ENCODE measurements around the gene RAB9A. TPM values are rescaled to one million over a fixed set of nuclear protein-coding genes. Genes with fewer than 3 reads are reported as not detected.

Gene RAB9A
- polyA plus RNA-seq, 1 of the 3 experiments (the other 2 are of a cell fraction) = 15.3 TPM

DNA sequence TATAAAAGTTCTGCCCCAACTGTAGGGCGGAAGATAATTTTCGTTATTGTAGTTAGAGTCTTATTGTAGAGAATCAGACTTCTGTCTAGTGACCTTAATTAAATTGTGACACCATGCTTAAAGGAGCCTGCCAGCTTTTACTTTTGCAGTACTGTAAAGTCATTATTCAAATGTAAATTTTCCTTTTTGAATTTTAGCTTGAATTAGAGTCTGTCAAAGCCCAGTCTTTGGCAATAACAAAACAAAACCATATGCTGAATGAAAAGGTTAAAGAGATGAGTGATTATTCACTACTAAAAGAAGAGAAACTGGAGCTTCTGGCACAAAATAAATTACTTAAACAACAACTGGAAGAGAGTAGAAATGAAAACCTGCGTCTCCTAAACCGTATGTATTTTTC lies 67.5 kb downstream of the RAB9A start:
- Histone ChIP-seq H3K9me2 (no peaks in the 10 kb centered on the region), H3F3A (replicated peaks; ENCODE audit: insufficient read depth) (peaks cover 3% of the 10 kb centered on the region), H3K27me3 (ENCODE audit: insufficient read depth) (no peaks in the 10 kb centered on the region), H3K4me1 (ENCODE audit: control insufficient read depth in 1 of 2, insufficient read depth in 2 of 2, low read depth in 1 of 2, low read length in 1 of 2) (0 out of 4 replicates have a peak, but pooled peaks cover 0 to 2% of the 10 kb centered on the region in 2 experiments), H3K27ac (ENCODE audit: low read depth in 2 of 2, low read length in 1 of 2) (no peak overlapping the region), H3K36me3 (replicated peaks in 1 of 2; ENCODE audit: control insufficient read depth in 1 of 2, insufficient read depth in 2 of 2, low read length in 1 of 2) (peaks cover 61 to 80% of the 10 kb centered on the region in 2 experiments), H3K9me3 (no peaks in the 10 kb centered on the region), H3K9ac (no peak overlapping the region), H3K4me2 (no peak overlapping the region), H3K4me3 (ENCODE audit: low read depth in 2 of 2, low read length in 1 of 2) (no peak overlapping the region), H3K79me2 (ENCODE audit: insufficient read depth) (no peaks in the 10 kb centered on the region), H4K20me1 (ENCODE audit: insufficient read depth) (no peaks in the 10 kb centered on the region), H2AFZ (ENCODE audit: low read depth) (no peak overlapping the region)
- ChIA-PET POLR2A (no interaction called here), CTCF (no interaction called here)
- 95% methylated on average over 4 of the region's 4 CpGs for WGBS (ENCODE audit: low lambda C conversion rate)
- TF ChIP-seq, protein P1, sequence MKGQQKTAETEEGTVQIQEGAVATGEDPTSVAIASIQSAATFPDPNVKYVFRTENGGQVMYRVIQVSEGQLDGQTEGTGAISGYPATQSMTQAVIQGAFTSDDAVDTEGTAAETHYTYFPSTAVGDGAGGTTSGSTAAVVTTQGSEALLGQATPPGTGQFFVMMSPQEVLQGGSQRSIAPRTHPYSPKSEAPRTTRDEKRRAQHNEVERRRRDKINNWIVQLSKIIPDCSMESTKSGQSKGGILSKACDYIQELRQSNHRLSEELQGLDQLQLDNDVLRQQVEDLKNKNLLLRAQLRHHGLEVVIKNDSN (IDR thresholded peaks at IDR 0.05; ENCODE audit: borderline replicate concordance, low read depth) = no peak
- TF ChIP-seq SIN3A (IDR thresholded peaks at IDR 0.05; ENCODE audit: borderline replicate concordance, low read depth, low read length) (no peak), TAF1 (IDR thresholded peaks at IDR 0.05; ENCODE audit: borderline replicate concordance, low read depth, low read length) (no peak), FOSL2 (IDR thresholded peaks at IDR 0.05; ENCODE audit: borderline replicate concordance, low read depth) (no peak), ELF1 (IDR thresholded peaks at IDR 0.05) (no peak), MEF2A (IDR thresholded peaks at IDR 0.05; ENCODE audit: borderline replicate concordance, low read depth) (no peak), TEAD4 (IDR thresholded peaks at IDR 0.05; ENCODE audit: borderline replicate concordance, insufficient read depth) (no peak), CHD2 (IDR thresholded peaks at IDR 0.05; ENCODE audit: low read length, partially characterized antibody) (no peak)
- TF ChIP-seq, protein P2, sequence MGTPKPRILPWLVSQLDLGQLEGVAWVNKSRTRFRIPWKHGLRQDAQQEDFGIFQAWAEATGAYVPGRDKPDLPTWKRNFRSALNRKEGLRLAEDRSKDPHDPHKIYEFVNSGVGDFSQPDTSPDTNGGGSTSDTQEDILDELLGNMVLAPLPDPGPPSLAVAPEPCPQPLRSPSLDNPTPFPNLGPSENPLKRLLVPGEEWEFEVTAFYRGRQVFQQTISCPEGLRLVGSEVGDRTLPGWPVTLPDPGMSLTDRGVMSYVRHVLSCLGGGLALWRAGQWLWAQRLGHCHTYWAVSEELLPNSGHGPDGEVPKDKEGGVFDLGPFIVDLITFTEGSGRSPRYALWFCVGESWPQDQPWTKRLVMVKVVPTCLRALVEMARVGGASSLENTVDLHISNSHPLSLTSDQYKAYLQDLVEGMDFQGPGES (IDR thresholded peaks at IDR 0.05; ENCODE audit: low read depth, low read length) = no peak
- DNase-seq = no peak

DNA sequence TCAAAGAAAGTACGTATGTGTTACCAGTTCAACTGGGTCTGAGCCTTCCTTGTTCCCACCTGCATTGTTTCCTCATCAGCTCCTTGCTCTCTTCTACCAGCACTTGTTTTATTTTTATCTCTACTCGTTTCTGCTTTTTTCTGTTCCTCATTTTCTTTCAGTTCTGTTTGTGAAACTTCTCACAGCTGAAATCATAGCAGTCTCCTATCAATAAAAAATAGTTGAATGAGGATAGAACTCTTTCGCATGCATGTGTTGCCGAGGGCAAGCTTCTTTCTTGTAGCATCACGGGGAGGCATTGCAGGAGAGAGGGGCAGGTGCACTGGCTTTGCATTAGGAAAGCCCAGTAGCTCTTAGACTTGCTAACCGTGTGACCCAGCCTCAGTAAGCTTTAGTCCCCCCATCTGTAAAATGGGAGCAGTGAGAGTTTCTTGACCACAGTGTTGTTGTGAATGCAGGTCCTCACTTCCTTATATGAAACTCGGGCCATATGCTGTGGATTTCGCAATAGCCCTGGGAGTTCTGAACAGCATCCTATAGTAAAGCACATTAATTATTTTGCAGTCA lies 70.3 kb downstream of the RAB9A start:
- no peak for TF ChIP-seq MEF2A (IDR thresholded peaks at IDR 0.05; ENCODE audit: borderline replicate concordance, low read depth)
- no peak for TF ChIP-seq SMC3 (IDR thresholded peaks at IDR 0.05; ENCODE audit: low read depth, low read length)
- TF ChIP-seq, protein P3, sequence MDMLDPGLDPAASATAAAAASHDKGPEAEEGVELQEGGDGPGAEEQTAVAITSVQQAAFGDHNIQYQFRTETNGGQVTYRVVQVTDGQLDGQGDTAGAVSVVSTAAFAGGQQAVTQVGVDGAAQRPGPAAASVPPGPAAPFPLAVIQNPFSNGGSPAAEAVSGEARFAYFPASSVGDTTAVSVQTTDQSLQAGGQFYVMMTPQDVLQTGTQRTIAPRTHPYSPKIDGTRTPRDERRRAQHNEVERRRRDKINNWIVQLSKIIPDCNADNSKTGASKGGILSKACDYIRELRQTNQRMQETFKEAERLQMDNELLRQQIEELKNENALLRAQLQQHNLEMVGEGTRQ (IDR thresholded peaks at IDR 0.05; ENCODE audit: borderline replicate concordance, low read depth, low read length) = no peak
- TF ChIP-seq, protein P2 (IDR thresholded peaks at IDR 0.05; ENCODE audit: low read depth, low read length) = no peak
- no peak for TF ChIP-seq POLR2AphosphoS5 (IDR thresholded peaks at IDR 0.05; ENCODE audit: low read depth, low read length)
- no peak for TF ChIP-seq TEAD4 (IDR thresholded peaks at IDR 0.05; ENCODE audit: borderline replicate concordance, insufficient read depth)
- no peak for TF ChIP-seq TCF12 (IDR thresholded peaks at IDR 0.05)
- TF ChIP-seq FOXM1 (IDR thresholded peaks at IDR 0.05; ENCODE audit: low read depth) = no peak
- H4K20me1 ChIP-seq (ENCODE audit: insufficient read depth) = no peaks in the 10 kb centered on the region
- ChIA-PET POLR2A (no interaction called here), CTCF (no interaction called here)
- no peaks in the 10 kb centered on the region for H3K79me2 ChIP-seq (ENCODE audit: insufficient read depth)
- no peaks in the 10 kb centered on the region for H3K9me3 ChIP-seq
- no peak overlapping the region for H3K9ac ChIP-seq
- no peak overlapping the region for H2AFZ ChIP-seq (ENCODE audit: low read depth)
- no peaks in the 10 kb centered on the region for H3K9me2 ChIP-seq
- DNase-seq = no peak
- peaks cover 62 to 85% of the 10 kb centered on the region in 2 experiments for H3K36me3 ChIP-seq (replicated peaks in 1 of 2; ENCODE audit: control insufficient read depth in 1 of 2, insufficient read depth in 2 of 2, low read length in 1 of 2)
- no peaks in the 10 kb centered on the region for H3K27me3 ChIP-seq (ENCODE audit: insufficient read depth)
- H3F3A ChIP-seq (replicated peaks; ENCODE audit: insufficient read depth) = peaks cover 3% of the 10 kb centered on the region
- no peak overlapping the region for H3K4me3 ChIP-seq (ENCODE audit: low read depth in 2 of 2, low read length in 1 of 2)
- peaks cover 0 to 2% of the 10 kb centered on the region in 2 experiments; a peak in 1 of 4 replicates for H3K4me1 ChIP-seq (ENCODE audit: control insufficient read depth in 1 of 2, insufficient read depth in 2 of 2, low read depth in 1 of 2, low read length in 1 of 2)
- 93% methylated on average over 8 of the region's 8 CpGs for WGBS (ENCODE audit: low lambda C conversion rate)
- H3K4me2 ChIP-seq = no peak overlapping the region
- H3K27ac ChIP-seq (ENCODE audit: low read depth in 2 of 2, low read length in 1 of 2) = no peak overlapping the region

Measured in SK-N-SH (cell line).